Fibroblast of lung (primary cell): ENCODE data around the gene HBS1L. TPM values are rescaled to one million over a fixed set of nuclear protein-coding genes. Genes with fewer than 3 reads are reported as not detected.

Experiments used
- DNase-seq, 2 donors: peaks; one replicate each; pipeline versions ENCODE4 v3.0.0 to v3.0.0-alpha.2; 2010; ENCODE audit warnings: low read depth in 2 of 2
- H2AFZ ChIP-seq: 2 replicates; pipeline ENCODE4 v1.5.1; 2012; ENCODE audit warnings: low read length, control low read depth, inconsistent platforms
- H3K27ac ChIP-seq: 2 replicates; pipeline ENCODE4 v1.5.1; 2011; ENCODE audit warnings: low read length, control low read depth; ENCODE audit not compliant: insufficient read depth
- H3K27me3 ChIP-seq: 2 replicates; pipeline ENCODE4 v1.5.1; 2011; ENCODE audit warnings: mild to moderate bottlenecking, low read length; ENCODE audit not compliant: control insufficient read depth, insufficient read depth
- H3K36me3 ChIP-seq: 2 replicates; pipeline ENCODE4 v1.5.1; 2011; ENCODE audit warnings: low read length; ENCODE audit not compliant: control insufficient read depth, insufficient read depth
- H3K4me1 ChIP-seq: 2 replicates; pipeline ENCODE4 v1.5.1; 2011; ENCODE audit warnings: low read length; ENCODE audit not compliant: control insufficient read depth, insufficient read depth; ENCODE audit errors: extremely low read depth
- H3K4me2 ChIP-seq: 2 replicates; pipeline ENCODE4 v1.5.1; 2011; ENCODE audit warnings: low read length, control low read depth; ENCODE audit not compliant: insufficient read depth; ENCODE audit errors: extremely low read depth
- H3K4me3 ChIP-seq, 4 experiments: fragments of 200-600 bp in 1 of 4; sonication (generic) in 1 of 4; replicated peaks in 1 of 4; 2 replicates each; pipeline ENCODE4 v1.5.1; 2011 to 2016; ENCODE audit warnings: low read length in 4 of 4, low read depth in 3 of 4, mild to moderate bottlenecking in 3 of 4, control low read depth in 2 of 4, inconsistent platforms in 1 of 4, mixed read lengths in 1 of 4; ENCODE audit not compliant: insufficient read depth in 1 of 4; ENCODE audit errors: control extremely low read depth in 1 of 4
- H3K79me2 ChIP-seq: 2 replicates; pipeline ENCODE4 v1.5.1; 2012; ENCODE audit warnings: mild to moderate bottlenecking, low read length, inconsistent platforms; ENCODE audit not compliant: control insufficient read depth, insufficient read depth
- H3K9ac ChIP-seq: 2 replicates; pipeline ENCODE4 v1.5.1; 2011; ENCODE audit warnings: mild to moderate bottlenecking, low read length, control low read depth; ENCODE audit not compliant: insufficient read depth
- H3K9me3 ChIP-seq: 2 replicates; pipeline ENCODE4 v1.5.1; 2012; ENCODE audit warnings: low read depth, low read length; ENCODE audit not compliant: control insufficient read depth, insufficient read depth
- H4K20me1 ChIP-seq: 2 replicates; pipeline ENCODE4 v1.5.1; 2011; ENCODE audit warnings: low read length; ENCODE audit not compliant: control insufficient read depth, insufficient read depth; ENCODE audit errors: extremely low read depth
- CTCF ChIP-seq, 2 donors: IDR thresholded peaks in 1 of 2; conservative IDR thresholded peaks in 1 of 2; 1 replicate in 1 of 2; 2 replicates in 1 of 2; pipeline ENCODE4 v1.5.1; 2011 to 2012; ENCODE audit warnings: low read length in 2 of 2, control low read depth in 1 of 2, inconsistent platforms in 1 of 2, low read depth in 1 of 2, mild to moderate bottlenecking in 1 of 2
- EZH2 ChIP-seq: IDR thresholded peaks from 2 replicates; pipeline ENCODE4 v1.5.1; 2012; ENCODE audit warnings: low read length, control low read depth, mild to moderate bottlenecking; ENCODE audit errors: missing control alignments
- polyA plus RNA-seq, 2 donors: library from polyadenylated mRNA; depleted of rRNA in 1 of 2; stranded (reverse) in 1 of 2; unstranded in 1 of 2; fragments of >200 nt; gene quantifications; 2 replicates each; pipeline ENCODE4 v1.2.1, GENCODE V29; 2011 to 2012; ENCODE audit warnings: missing spikeins in 1 of 2
- total RNA-seq: library from RNA; depleted of rRNA; stranded (reverse); fragments of >200 nt; gene quantifications from 2 replicates; pipeline ENCODE4 v1.2.1, GENCODE V29; 2014

Gene HBS1L
- total and polyA plus RNA-seq, 2 donors (not counting 1 experiment from before 2014, with no cell fraction given): 106 to 118 TPM

DNA sequence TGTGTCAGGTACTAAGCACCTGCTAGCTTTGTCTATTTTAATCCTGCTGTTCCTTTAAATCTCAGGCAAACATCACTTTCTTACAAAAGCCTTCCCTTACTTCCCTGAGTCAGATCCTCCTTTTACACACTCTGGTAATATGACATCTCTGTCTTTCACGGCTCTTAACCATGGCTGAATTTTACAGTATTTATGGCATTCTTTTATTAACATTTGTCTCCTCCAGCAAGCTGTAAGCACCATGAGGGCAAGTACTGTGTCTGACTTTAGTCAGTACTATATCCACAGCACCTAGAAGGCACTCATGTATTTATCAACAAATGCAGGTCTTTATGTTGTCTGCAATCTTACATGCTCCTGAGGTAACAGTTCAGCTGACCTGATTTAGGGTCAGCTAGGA lies 33.7 kb upstream of the HBS1L start:
- peaks cover 2% of the 10 kb centered on the region for H3K27me3 ChIP-seq
- H3K9me3 ChIP-seq: no peaks in the 10 kb centered on the region
- DNase-seq: no peak
- TF ChIP-seq EZH2 (no peak), CTCF (conservative IDR thresholded peaks at IDR 0.05 in 1 of 2, IDR thresholded peaks at IDR 0.05 in 1 of 2; ENCODE audit: low read depth in 1 of 2, low read length in 2 of 2) (no peak)
- no peaks in the 10 kb centered on the region for H3K79me2 ChIP-seq
- no peaks in the 10 kb centered on the region for H4K20me1 ChIP-seq
- no peak overlapping the region for H3K9ac ChIP-seq
- H3K4me3 ChIP-seq: no peak overlapping the region
- H2AFZ ChIP-seq: no peak overlapping the region
- no peaks in the 10 kb centered on the region for H3K36me3 ChIP-seq
- no peaks in the 10 kb centered on the region for H3K4me1 ChIP-seq
- no peak overlapping the region for H3K4me2 ChIP-seq
- no peak overlapping the region for H3K27ac ChIP-seq

DNA sequence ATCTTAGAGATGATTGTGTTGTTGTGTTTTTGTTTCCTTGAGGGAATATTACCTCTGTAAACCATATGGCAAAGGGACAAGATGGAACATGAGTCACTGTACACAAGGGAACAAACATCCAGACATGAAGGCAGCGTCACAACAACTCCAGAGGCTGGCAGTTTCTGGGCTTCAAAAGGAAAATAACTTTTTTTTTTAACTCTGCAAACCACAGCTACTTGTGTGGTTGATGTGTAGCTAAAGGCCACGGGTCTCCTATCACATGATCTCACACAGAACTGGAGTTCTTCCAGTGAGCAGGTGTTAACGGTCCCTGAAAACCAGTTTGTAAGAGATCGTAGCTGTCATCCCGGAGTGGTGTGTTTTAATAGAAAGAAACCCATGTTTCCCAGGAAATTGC lies 33.2 kb upstream of the HBS1L start:
- Histone ChIP-seq H2AFZ (no peak overlapping the region), H3K27me3 (peaks cover 2% of the 10 kb centered on the region), H3K4me2 (no peak overlapping the region), H3K4me3 (no peak overlapping the region), H3K4me1 (no peaks in the 10 kb centered on the region), H4K20me1 (no peaks in the 10 kb centered on the region), H3K79me2 (no peaks in the 10 kb centered on the region), H3K36me3 (no peaks in the 10 kb centered on the region), H3K9me3 (no peaks in the 10 kb centered on the region), H3K9ac (no peak overlapping the region), H3K27ac (no peak overlapping the region)
- no peak for DNase-seq
- TF ChIP-seq EZH2: no peak
- TF ChIP-seq CTCF (conservative IDR thresholded peaks at IDR 0.05 in 1 of 2, IDR thresholded peaks at IDR 0.05 in 1 of 2; ENCODE audit: low read depth in 1 of 2, low read length in 2 of 2): no peak

GRCh38 chr6:135087403-135087802 lies 32.8 kb upstream of the HBS1L start:
- H3K27me3 ChIP-seq: peaks cover 2% of the 10 kb centered on the region
- H3K36me3 ChIP-seq: no peaks in the 10 kb centered on the region

More at GRCh38 chr6:135087403-135087802, 32.8 kb upstream of the HBS1L start:
- H3K4me3 ChIP-seq: no peak overlapping the region
- H3K4me1 ChIP-seq: no peaks in the 10 kb centered on the region
- no peaks in the 10 kb centered on the region for H4K20me1 ChIP-seq
- H2AFZ ChIP-seq: no peak overlapping the region
- H3K4me2 ChIP-seq: no peak overlapping the region
- TF ChIP-seq EZH2 (no peak), CTCF (conservative IDR thresholded peaks at IDR 0.05 in 1 of 2, IDR thresholded peaks at IDR 0.05 in 1 of 2; ENCODE audit: low read depth in 1 of 2, low read length in 2 of 2) (no peak)
- no peak overlapping the region for H3K9ac ChIP-seq
- H3K79me2 ChIP-seq: no peaks in the 10 kb centered on the region
- H3K9me3 ChIP-seq: no peaks in the 10 kb centered on the region
- no peak for DNase-seq
- H3K27ac ChIP-seq: no peak overlapping the region
